ENCODE measurements around the gene PDX1.

PDX1 gene

GRCh38 chr13:27969866-27970229 is 50.0 kb downstream of the PDX1 start:
- Mint-ChIP-seq H3K4me1 (peaks cover 45% of the 10 kb centered on the region), H3K27me3 (peaks cover 99% of the 10 kb centered on the region), H3K9me3 (no peaks in the 10 kb centered on the region), H3K27ac (no peak overlapping the region), H3K4me3 (no peak overlapping the region)
- ATAC-seq (no peak), DNase-seq (no peak)

DNA sequence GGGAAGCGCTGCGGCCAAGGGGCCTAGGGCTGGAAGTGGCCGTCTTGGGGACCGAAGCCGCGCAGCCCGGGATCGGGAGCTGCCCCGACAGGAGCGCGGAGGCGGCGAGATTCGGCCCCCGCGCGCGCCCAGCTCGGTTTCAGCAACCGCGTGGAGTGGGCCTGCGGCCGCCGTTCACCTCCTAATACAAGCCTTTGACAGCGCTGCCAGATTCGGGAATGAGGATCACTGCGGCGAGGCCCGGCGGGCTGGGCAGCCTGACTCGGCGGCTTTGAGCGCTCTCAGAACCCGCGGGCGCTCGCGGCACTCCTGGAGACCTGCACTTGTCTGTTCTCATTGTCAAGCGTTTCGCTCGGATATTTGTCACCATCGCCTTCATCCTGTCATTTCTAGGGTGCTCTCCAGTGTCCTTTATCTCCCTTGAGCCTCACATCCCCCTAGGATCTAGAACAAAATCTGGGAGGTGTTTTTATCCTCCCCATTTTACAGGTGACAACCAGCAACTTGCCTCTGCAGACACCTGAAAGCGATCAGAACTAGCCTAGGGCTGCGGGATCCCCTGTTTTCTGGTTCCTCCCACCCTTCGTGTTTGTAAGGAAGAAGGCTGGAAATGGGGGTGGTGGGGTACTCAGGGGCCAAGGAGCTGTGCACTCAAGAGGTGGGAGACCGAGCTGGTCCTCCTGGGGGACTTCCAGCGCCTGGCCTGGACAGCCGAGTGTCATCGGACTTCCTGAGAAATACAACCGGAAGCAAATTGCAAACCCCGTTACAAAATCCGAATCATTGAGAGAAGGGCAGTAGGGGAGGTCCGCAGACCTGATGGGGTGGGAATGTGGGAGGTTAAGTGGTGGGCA is 50.8 kb downstream of the PDX1 start:
- no peak overlapping the region for H3K27ac Mint-ChIP-seq

DNA sequence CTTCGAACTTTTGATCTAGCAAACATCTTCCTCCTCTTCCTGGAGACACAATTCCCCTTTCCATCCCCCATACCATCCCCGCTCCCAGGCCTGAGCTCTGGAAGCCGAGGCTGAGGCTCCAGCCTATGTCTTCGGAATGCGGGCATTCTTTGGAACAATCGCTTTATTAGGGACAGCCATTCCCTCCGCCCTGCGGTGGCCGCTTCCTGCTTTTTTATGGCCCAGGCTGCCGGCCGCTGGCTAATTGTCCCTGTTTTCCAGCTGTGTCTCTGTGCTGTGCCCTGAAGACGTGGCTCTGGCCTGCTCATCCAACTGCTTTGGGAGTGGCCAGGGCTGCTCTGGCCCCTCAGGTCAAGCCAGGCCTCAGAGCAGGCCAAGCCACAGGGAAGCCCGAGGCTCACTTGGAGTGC is 51.4 kb downstream of the PDX1 start:
- H3K4me1 Mint-ChIP-seq, result peaks cover 53% of the 10 kb centered on the region
- peaks cover 99% of the 10 kb centered on the region for H3K27me3 Mint-ChIP-seq
- H3K4me3 Mint-ChIP-seq, result no peak overlapping the region
- no peak for DNase-seq
- peak overlapping the region in 1 of 2 donors; percentile 71 for H3K27ac Mint-ChIP-seq
- ATAC-seq, result no peak
- no peaks in the 10 kb centered on the region for H3K9me3 Mint-ChIP-seq

More for the DNA sequence above, 50.8 kb downstream of the PDX1 start:
- Mint-ChIP-seq H3K4me3 (peak overlapping the region in 1 of 2 donors; percentile 50), H3K27me3 (peaks cover 99% of the 10 kb centered on the region), H3K9me3 (no peaks in the 10 kb centered on the region), H3K4me1 (peaks cover 50% of the 10 kb centered on the region)
- ATAC-seq (no peak), DNase-seq (no peak)

DNA sequence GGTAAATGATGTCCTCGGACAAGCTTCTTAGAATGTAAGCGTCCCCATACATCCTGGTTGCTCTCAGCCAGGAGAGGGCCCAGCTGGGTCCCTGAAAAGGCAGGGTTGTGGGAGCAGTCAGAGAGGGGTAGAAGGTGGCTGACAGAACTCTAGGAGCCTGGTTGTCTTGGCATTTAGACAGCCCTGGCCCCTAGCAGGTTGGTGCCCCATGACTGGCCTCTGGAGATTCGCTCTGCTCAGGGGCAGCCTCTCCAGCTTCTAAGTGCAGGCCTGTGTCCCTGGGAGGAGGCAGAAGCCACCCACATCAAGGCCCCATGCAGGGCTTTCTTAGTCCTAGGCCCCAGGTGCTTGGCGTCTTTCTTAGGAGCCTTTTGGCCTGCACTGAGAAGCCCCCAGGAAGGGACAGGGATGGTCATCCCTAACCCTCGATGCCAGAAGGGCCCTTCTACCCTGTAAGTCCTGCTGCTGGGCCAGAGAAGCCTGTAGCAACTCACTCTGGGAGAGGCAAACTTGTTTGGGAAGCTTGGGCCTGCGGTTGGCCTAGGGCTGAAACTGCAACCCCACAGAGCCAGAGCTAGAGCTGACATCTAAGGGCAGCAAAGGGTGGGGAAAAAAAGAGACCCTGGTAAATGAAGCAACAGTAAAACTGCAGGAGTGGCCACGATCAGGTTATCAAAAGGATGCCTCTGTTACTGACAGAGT is 52.1 kb downstream of the PDX1 start:
- Mint-ChIP-seq H3K27ac (peak overlapping the region; percentile 19 to 30), H3K4me1 (peaks cover 48% of the 10 kb centered on the region), H3K4me3 (no peak overlapping the region), H3K9me3 (no peaks in the 10 kb centered on the region), H3K27me3 (peaks cover 99% of the 10 kb centered on the region)
- DNase-seq, result no peak
- no peak for ATAC-seq

DNA sequence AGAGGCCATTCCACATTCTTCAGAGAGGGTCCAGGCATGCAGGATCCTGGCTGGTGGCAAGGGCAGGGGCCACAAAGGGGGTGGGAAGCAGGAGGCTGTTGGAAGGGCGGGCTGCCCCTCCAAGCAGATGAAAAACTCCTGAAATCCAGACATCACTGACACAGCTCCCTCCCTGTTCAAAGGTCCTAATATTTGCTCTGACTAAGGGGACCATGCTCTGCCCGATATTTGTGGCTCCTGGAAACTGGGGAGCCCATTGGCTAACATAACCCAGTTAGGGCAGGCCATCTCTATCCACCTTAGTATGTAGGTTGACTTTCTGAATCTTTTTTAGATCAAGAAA is 52.6 kb downstream of the PDX1 start:
- peak overlapping the region in 1 of 2 donors; percentile 30 for H3K27ac Mint-ChIP-seq
- DNase-seq (no peak), ATAC-seq (no peak)
- peaks cover 44% of the 10 kb centered on the region for H3K4me1 Mint-ChIP-seq
- H3K27me3 Mint-ChIP-seq, result peaks cover 99% of the 10 kb centered on the region
- H3K4me3 Mint-ChIP-seq, result no peak overlapping the region
- H3K9me3 Mint-ChIP-seq, result no peaks in the 10 kb centered on the region

DNA sequence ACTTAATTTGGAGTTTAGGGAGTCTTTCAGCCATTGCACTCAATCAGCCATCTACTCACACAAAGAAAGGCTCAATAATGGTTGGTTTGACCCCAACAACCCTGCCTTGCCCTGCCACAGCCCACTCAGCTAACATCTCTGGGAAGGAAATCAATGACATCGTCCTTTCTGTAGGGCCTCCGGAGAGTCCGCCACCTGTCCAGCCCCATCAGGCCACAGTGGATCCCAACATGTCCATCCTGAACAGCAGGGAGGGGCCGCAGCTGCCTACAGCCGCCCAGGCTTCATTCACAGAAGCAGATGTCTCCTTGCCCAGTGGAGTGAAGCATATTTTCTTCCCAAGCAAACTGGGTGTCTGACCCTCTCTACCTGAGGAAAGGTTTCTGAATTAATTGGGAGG is 53.5 kb downstream of the PDX1 start:
- no peak overlapping the region for H3K4me3 Mint-ChIP-seq
- peaks cover 99% of the 10 kb centered on the region for H3K27me3 Mint-ChIP-seq
- no peak overlapping the region for H3K27ac Mint-ChIP-seq
- DNase-seq, result no peak
- no peaks in the 10 kb centered on the region for H3K9me3 Mint-ChIP-seq
- no peak for ATAC-seq
- peaks cover 41% of the 10 kb centered on the region for H3K4me1 Mint-ChIP-seq

- DNase-seq (no peak), ATAC-seq (no peak)
- Mint-ChIP-seq H3K27ac (no peak overlapping the region), H3K4me1 (peaks cover 43% of the 10 kb centered on the region), H3K4me3 (no peak overlapping the region), H3K9me3 (no peaks in the 10 kb centered on the region), H3K27me3 (peaks cover 99% of the 10 kb centered on the region)
These were observed 54.3 kb downstream of the PDX1 start for GRCh38 chr13:27973961-27974662.

Measured in stimulated activated naive CD8-positive, alpha-beta T cell treated with anti-CD3 and anti-CD28 coated beads, Interleukin-15, amount 100 ng/mL, for 72 hours (primary cell).